Activated CD8-positive, alpha-beta memory T cell treated with anti-CD3 and anti-CD28 coated beads, Interleukin-2, amount 50 U/mL, for 4 hours (primary cell): Measurements from ENCODE around the gene S100A9.
A peak's percentile ranks its signal among the peaks of the same experiment; 100 is the strongest.
"Not testable (repeated sequence)": the region's sequence is repeated elsewhere in the genome, so short reads cannot be mapped to it uniquely, and the experiment has no call there.

ENCODE experiments used
- DNase-seq: peaks from one replicate; pipeline ENCODE4 v3.0.0-alpha.2; 2020

S100A9 gene

DNA sequence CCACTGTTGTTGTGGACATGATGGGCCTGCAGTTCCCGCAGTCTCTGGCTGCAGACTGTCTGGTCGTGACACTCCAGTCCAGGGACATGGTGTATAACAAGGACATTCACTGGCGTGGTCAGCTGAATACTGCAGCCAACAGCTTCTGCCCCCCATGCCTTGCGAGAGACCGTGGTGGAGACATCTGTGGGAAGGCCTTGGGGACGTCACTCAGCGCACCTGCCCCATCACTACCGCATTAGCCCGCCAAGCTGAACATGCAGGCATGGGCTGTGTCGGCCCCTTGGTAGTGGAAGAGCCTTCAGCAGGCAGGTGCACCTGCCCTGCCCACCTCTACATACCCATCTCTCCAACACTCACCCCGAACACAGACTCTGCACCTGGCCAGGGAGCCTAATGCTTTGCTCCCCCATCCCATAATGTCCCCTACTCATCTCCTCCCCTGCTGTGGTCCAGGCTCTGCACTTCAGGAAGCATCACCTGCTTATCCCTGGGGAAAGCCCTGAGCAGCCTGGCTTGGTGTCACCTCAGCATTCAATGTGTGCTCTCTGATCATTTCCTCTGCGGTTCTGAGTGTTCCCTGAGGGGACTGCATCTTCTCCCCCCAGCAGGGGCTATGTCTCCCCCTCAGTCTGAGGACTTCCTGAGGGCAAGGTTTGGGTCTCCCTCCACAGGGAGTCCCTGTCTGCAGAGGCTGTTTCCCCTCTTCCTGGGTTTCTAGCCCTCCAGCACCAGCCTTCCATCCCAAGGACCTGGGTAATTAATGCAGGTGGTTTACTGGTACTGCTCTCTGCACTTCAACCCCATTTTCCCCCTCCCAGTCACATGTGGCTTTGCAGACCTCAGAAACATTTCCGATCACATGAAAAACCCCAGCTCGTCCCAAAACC is 12.2 kb upstream of the S100A9 start:
- no peak for DNase-seq

DNA sequence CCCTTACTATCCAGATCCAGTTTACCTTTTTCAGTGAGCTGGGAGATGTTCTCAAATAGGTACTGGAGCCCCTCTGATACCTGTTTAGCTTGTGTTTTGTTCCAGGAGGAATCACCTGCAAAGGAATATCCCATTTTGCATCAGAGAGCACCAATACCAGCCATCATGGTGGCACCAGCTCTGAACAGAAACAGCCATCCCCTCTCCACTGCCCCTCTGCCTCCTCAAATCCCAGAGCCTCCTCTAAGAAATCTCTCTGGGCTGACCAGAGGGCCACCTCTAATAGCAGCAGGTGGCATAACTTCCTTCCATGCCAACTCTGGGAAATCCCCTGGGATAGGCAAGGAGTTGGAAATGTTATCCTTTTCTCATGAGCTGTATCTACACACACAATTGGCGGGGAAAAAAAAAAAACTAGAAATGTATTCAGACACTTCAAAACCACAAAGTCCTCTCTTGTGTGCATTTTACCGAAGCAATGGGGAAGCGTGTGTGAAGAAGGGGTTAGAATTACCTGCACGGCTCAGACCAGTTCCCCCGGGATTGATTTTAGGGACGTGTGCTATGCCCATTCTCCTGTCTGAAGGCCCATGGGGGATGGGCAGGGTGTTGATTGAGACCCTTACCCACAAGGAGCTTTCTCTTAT is 11.5 kb upstream of the S100A9 start:
- DNase-seq = no peak

DNA sequence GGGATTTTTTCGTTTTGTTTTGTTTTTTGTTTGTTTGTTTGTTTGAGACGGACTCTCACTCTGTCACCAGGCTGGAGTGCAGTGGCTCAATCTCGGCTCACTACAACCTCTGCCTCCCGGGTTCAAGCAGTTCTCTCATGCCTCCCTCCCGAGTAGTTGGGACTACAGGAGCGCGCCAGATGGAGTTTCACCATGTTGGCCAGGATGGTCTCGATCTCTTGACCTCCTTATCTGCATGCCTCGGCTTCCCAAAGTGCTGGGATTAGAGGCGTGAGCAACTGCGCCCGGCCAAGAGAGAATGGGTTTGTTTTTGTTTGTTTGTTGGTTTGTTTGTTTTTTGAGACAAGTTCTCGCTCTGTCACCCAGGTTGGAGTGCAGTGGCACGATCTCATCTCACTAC is 10.6 kb upstream of the S100A9 start:
- DNase-seq = not testable (repeated sequence)

DNA sequence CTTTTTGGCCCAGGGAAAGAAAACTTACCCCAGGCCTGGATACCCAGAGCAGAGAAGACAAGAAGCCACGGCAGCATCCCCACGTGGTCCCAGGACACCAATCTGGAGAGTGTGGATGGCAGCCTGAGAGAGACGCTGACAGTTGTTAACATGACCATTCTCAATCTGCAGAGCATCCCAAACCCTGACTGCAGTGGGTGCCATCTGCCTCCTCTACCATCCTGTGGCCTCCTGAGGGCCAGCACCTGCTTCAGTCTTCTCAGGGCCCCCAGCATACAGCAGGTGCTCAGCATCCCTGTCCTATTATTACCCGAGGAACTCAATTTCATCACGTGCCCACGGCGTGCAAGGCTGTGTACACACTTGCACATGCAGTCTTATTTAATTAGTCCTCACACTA is 9.8 kb upstream of the S100A9 start:
- DNase-seq = no peak

DNA sequence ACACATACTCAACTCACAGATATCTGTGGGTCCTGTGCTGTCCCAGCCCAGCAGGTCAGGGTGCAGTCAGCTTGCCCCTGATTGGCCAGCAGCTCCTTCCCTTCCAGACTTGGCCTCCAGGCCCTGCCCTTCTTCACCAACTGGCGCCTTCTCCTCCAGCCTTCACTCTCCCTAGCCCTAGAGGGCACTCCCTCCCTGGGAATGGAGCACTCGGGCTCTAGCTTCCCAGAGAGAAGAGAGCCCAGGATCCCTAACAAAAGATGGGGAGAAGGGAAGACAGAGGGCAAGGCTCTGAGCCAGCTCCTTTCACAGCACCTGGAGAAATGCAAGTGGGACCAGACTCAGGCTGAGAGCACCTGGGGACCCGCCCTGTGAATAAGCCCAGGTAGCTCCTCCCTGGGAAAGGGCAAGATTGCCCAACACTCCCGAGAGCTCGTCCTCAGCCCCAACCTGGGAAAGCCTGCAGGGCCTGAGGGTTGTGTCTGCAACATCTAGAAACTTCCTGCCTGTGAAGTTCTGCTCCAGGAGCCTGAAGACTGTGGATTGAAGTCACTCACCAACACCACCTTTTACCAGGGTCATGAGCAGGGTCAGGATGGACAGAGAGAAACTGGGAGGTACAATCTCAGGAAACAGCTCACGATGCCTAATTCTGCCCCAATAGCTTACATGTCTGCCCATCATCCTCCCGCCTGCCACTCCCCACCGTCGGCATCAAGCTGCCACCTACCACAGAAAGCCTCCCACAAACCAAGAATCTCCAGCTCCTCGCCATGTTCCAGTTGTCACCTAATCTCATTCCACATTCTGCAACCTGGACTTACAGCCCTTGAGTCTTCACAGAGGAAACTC is 8.9 kb upstream of the S100A9 start, which contains the start of gene PGLYRP4:
Gene PGLYRP4 (minus strand): TSS at position 331 of the 852 bp plus-strand sequence. CDS start 909 bp downstream, outside the sequence.
- no peak for DNase-seq

DNA sequence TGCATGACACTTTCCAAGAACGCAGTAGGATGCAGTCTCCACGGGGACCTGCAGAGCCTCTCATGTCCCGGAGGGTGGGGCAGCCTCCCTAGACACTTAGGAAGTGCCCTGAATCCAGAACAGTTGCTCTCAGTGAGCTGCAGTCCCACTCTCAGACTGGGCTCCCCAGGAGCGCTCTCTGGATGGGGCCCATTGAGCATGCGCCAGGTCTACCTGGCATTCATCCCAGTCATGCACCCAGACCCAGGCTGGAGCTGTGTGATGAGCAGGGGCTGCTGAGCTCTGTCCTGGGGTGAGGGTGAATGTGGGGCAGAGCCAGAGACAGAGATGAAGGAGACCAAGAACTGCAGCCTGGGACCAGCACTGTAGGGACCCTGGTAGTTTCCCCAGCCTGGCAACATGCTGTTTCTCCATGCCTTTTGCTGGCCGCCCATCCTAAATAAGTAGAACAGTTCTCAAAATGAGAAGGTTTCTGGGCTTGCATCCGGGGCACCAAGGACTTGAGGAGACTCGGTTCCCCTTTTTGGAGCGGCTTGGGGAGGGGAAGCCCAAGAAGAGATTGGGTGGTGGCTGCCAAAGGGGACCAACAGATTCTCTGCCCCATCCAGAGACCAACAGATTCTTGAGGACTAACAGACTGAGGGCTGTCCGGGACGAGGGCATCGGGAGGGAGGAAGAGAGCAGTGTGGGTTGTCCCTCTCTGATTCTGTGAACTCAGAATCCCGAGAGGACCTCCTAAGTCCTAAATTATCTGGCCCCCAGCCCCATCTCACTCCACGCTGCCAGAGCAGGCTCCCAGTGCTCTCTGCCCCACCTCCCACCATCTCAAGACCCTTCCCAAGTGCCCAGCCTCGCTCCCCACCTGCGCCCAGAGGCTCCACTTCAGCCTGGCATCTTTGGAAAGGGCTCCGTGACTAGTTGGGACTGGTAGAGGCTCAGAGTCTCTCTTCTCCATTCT is 8.0 kb upstream of the S100A9 start:
- no peak for DNase-seq

DNA sequence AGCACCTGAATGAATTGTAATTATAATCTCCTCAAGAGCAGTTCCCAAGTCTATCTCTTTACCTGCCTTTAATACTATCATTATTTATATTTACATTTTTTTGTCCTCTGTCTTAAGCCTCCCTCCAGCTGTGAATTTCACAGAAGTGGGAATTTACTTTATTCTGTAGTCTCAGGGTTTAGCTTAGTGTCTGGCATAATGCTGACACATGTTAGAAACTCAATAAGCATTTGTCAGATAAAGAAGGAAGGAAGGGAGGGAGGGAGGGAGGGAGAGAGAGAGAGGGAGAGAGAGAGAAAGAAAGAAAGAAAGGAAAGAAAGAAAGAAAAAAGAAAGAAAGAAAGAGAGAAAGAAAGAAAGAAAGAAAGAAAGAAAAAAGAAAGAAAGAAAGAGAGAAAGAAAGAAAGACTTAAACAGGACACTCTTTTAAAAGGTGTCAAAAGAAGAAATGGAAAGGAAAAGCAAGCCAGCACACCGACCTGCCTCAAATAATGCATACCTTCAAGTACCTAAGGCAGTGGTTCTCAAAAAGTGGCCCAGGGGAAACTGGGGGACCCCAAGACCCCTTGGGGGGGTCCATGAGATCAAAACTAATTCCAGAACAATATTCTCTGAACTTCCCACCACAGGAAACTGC is 7.2 kb upstream of the S100A9 start:
- DNase-seq = no peak

DNA sequence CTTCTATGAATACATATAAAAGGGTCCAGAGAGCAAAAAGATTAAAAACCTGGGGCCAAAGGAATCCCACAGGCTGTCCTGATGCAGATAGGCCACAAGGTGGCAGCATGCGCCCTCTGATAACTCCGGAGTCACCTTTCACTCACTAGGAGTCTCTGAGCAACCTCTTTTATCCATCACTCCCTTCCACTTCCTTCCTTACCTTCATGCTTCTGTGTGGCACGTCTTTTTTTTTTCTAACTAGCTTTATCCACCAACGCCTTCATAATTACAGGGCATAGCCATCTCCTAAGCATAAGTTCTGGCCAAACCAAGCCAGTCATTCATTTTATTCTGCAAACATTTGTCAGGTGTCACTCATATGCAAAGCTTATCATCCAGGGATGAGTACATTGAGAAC is 5.1 kb upstream of the S100A9 start:
- peak; percentile 58 for DNase-seq

DNA sequence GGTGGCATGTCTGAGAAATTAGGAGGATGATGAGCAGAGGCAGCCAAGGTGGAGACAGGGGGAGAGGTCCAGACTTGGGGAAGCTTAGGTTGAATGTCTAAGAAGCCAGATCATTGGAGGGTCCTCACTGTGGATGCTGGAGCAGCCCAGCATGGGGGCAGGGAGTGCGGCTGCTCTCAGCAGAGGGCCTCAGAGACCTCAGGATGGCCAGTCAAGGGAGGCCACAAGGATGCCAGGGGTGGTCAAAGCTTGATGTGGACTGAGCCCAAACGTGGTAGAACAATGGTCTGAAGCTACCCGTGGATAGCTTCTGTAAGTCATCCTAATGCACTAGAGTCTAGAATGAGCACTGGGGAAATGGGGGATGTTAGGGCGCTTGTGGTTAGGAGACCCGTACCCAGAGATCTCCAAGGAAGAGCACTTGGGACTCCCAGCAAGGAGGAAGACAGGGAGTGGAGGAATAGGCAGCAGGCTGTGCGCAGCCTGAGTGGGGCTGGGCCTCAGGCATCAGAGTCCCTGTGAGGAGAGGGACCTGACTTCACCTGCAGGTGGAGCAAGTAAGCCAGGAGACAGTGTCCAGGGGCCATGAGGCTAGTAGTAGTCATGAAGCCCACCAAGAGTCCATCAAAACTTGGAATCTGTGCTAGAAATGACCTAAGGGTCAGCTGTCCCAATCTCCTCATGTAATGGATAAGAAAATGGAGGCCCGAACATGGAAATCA is 4.3 kb upstream of the S100A9 start:
- DNase-seq = no peak

DNA sequence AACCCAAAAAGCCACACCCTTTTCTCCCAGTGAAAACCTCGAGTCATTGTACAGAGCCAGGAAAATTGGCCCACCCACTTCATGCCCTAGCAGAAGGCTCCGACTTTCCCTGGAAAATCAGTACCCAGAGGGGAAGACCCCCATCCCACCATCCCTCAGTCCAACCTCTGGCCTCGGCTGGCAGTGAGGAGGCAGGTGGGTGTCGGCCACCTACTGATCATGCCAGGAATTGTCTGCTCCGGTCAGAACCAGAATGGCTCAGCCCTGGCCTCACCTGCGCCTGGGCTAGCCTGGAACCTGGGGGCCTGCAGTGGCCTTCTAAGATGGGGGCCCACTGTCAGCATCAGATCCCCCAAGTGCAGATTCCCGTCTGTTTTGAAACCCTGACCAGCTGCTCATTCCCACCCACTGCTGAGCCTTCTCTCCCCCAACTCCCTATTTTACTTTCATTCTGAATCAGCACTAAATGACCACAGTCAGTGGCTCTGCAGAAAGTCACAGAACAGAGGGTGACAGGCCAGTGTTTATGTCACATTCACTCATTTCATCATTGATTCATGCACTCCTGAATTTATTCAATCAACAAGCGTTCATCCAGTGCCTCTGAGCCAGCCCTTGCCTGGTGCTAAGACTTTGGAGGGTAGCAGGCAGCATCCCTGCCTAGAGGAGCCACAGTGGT is 3.0 kb upstream of the S100A9 start:
- no peak for DNase-seq

DNA sequence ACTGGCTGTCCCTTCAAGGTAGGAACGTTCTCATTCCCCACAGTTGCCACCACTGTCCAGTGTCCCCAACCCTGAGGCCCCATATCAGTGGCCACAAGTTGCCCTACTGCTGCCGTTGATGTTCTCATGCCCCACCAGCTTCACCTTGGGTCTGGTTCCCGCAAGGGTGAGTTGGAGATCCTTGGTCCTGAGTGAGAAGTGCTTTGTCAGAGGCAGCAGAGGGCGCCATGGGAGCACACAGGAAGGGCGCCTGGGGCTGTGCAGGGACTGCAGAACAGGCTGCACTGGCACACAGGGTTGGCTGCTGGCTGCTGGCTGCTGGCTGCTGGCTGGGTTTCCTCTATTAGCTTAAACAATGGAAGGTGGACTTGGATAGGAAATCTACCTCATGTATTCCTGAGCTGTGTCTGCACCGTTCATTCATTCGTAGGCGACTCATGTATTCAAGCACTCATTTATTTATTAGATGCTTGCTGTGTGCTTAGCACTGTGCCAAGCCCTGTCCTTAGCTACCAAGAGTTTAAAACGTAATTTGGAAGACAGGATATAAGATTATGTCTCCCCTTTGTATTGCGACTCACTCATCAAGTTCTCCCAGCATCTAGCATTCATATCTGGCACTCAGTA is 2.1 kb upstream of the S100A9 start:
- DNase-seq = no peak

DNA sequence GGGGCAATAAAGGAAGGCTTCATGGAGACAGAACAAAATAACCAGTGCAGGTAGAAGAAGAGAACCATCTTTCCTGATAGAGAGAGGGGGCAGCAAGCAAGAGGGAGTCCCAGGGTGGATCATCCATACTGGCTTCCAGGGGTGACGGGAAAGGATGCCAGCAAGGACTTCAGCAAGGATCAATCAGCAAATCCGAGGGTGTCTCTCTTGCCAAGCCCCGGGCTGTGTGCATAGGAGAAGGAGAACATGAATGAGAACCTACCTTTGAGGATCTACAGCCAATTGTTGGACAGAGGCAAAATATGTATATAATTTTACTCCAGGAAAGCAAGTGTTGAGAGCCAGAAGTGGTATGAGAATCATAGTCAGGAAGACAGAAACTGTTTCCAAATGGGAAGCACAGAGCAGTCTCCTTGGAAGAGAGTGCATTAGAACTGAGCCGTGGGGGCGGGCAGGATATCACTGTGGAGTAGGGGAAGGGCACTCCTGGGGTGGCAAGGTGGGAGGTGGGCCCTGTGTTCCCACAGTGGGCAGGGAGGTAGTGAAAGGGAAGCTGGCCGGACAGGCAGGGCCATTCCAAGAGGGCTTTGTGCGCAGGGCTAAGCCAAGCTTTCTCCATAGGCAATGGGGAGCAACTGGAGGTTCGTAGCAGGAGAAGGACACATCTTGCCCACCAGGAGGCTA is 1.1 kb upstream of the S100A9 start:
- no peak for DNase-seq

DNA sequence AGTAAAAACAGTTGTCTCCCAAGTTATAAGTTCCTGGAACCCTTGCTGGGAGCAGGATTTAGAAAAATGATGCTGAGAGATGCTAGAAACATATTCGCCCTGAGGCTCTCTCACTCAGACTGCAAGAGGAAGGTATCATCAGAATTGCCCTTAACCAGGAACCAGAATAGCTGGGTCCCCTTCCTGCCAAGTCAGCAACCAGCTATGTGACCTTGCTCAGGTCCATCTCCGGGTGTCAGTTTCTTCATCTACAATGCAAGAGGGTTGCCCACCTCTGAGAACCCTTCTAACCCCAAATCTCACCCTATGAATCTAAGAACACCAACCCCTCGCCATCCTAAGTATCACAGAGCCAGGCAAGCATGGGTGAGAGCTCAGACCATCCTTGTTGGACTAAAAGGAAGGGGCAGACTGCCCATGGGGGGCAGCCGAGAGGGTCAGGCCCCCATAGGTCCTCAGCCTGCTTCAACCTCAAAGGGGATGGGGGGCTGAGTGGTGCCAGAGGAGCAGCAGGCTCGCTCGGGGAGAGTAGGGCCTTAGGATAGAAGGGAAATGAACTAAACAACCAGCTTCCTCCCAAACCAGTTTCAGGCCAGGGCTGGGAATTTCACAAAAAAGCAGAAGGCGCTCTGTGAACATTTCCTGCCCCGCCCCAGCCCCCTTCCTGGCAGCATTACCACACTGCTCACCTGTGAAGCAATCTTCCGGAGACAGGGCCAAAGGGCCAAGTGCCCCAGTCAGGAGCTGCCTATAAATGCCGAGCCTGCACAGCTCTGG is 390 bp upstream of the S100A9 start:
- DNase-seq = no peak

DNA sequence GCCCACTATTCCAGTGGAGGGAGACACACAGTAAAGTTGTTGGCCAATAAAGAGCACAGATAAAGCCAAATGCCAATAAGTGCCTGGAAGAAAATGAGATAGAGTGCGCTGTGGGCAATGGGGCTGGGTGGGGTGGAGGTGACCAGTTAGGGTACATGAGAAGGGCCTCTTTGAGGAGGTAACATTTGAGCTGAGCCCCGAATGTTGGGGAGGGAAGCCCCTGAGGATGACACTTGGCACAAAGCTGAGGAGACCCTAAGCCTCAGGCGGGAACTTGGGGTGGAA is 979 bp downstream of the S100A9 start:
- no peak for DNase-seq

DNA sequence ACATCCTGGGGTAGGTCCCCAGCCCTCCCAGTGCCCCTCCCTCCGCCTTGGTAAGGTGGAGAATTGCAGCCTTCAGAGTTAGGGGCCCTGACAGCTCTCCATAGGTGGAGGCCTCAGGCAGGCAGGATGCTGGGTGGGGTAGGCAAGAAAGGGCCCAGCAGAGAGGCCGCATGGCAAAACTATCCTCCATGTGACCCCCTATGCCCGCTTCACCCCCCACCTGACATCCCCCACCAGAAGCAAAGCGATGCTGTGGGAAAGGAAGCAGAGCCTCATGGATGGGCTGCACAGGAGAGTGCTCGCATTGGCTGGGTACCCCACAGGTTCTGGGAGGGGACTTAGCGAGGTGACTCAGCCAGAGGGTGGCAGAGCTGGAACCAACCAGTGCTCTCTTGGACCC is 1.6 kb downstream of the S100A9 start:
- no peak for DNase-seq

DNA sequence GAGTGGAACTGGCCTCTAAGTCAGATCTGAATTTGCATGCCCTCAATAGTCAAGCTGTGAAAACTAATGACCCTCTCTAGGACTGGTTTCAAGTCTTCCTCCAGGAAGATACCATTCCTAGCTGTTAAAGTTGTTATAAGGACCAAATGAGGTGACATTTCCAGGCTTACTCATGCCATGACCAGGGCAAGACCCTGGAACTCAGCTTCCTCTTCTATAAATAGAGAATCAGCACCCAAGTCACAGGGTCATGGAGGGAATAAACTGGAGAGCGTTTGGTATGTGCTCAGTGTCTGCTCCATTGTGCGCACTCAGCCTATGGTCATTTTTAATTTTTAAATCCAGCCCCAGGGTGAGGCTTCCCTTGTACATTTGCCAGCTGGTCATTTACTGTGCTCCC is 2.5 kb downstream of the S100A9 start:
- no peak for DNase-seq

DNA sequence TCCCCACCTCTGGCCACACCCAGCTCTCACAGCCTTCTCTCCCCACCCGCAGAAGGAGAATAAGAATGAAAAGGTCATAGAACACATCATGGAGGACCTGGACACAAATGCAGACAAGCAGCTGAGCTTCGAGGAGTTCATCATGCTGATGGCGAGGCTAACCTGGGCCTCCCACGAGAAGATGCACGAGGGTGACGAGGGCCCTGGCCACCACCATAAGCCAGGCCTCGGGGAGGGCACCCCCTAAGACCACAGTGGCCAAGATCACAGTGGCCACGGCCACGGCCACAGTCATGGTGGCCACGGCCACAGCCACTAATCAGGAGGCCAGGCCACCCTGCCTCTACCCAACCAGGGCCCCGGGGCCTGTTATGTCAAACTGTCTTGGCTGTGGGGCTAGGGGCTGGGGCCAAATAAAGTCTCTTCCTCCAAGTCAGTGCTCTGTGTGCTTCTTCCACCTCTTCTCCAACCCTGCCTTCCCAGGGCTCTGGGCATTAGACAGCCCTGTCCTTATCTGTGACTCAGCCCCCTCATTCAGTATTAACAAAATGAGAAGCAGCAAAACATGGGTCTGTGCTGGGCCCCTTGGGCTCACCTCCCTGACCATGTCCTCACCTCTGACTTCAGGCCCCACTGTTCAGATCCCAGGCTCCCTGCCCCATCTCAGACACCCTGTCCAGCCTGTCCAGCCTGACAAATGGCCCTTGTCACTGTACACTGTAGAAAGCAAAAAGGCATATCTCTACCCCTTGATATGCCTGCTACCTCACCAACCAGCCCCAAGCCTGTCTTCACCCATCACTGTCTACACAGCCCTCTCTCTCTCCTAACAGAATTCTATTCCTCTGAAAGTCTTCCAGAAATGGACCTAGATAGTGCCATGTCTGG is 3.2 kb downstream of the S100A9 start:
- DNase-seq = no peak
